Endothelial cell of umbilical vein (primary cell): Measurements from ENCODE around the gene CLTB. TPM values are rescaled to one million over a fixed set of nuclear protein-coding genes. Genes with fewer than 3 reads are reported as not detected.

Experiments
- BruUV-seq: library from RNA; stranded (reverse); fragments of 400-500 nt; replicated peaks from 2 replicates; lab custom pipeline; 2021; lab: Mats Ljungman, UMichigan
- CTCF ChIA-PET: fragments of 300-600, 350-600 bp; sonication (Branson Sonifier 250); formaldehyde crosslinking; loops from one replicate; lab custom pipeline; 2021; ENCODE audit warnings: antibody characterized with exemption, inconsistent platforms; lab: Charles Lee
- POLR2A ChIA-PET: fragments of 300-600, 350-600 bp; sonication (Branson Sonifier 250); formaldehyde crosslinking; loops from one replicate; lab custom pipeline; 2021; ENCODE audit warnings: antibody characterized with exemption, inconsistent platforms; lab: Charles Lee
- DNase-seq: peaks from one replicate; pipeline ENCODE4 v3.0.0-alpha.2; 2011; ENCODE audit warnings: low read depth, low spot score
- FAIRE-seq: peaks from 2 replicates; lab custom pipeline; 2011; peaks lifted over from hg19 to GRCh38; lab: Jason Lieb, UNC
- H2AFZ ChIP-seq: 2 replicates; pipeline ENCODE4 v1.6.0; 2012; ENCODE audit warnings: low read depth, low read length, control low read depth, inconsistent platforms
- H3K27ac ChIP-seq: 2 replicates; pipeline ENCODE4 v1.5.1; 2011; ENCODE audit warnings: low read depth, mild to moderate bottlenecking, control low read depth, low read length, moderate library complexity; ENCODE audit not compliant: insufficient read depth
- H3K27me3 ChIP-seq, 2 experiments: 2 replicates each; pipeline versions ENCODE4 v1.6.0 to v1.6.1; 2011; ENCODE audit warnings: low read length in 2 of 2, mixed read lengths in 1 of 2; ENCODE audit not compliant: control insufficient read depth in 2 of 2, insufficient read depth in 2 of 2
- H3K36me3 ChIP-seq, 2 experiments: 2 replicates in 1 of 2; 3 replicates in 1 of 2; pipeline ENCODE4 v1.5.1; 2011; ENCODE audit warnings: low read length in 2 of 2, mild to moderate bottlenecking in 1 of 2, moderate library complexity in 1 of 2; ENCODE audit not compliant: control insufficient read depth in 2 of 2, insufficient read depth in 2 of 2; ENCODE audit errors: extremely low read depth in 1 of 2
- H3K4me1 ChIP-seq: 3 replicates; pipeline ENCODE4 v1.5.1; 2011; ENCODE audit warnings: mild to moderate bottlenecking, low read length; ENCODE audit not compliant: control insufficient read depth, insufficient read depth; ENCODE audit errors: extremely low read depth
- H3K4me2 ChIP-seq: 2 replicates; pipeline ENCODE4 v1.6.1; 2011; ENCODE audit warnings: low read length, control low read depth, mixed read lengths; ENCODE audit not compliant: insufficient read depth
- H3K4me3 ChIP-seq, 3 experiments: fragments of 200-600 bp in 1 of 3; sonication (generic), shearing (Covaris generic) in 1 of 3; replicated peaks in 1 of 3; 2 replicates each; pipeline ENCODE4 v1.5.1; 2011 to 2016; ENCODE audit warnings: control low read depth in 3 of 3, low read length in 3 of 3, mild to moderate bottlenecking in 2 of 3, inconsistent platforms in 1 of 3, low read depth in 1 of 3, moderate library complexity in 1 of 3; ENCODE audit not compliant: insufficient read depth in 1 of 3
- H3K79me2 ChIP-seq: 2 replicates; pipeline ENCODE4 v1.6.0; 2012; ENCODE audit warnings: low read length, inconsistent platforms; ENCODE audit not compliant: control insufficient read depth, insufficient read depth
- H3K9ac ChIP-seq: replicated peaks from 2 replicates; pipeline ENCODE3; 2011; ENCODE audit warnings: low read length, control low read depth; ENCODE audit not compliant: insufficient read depth; ENCODE audit errors: extremely low read depth
- H3K9me1 ChIP-seq: replicated peaks from 3 replicates; pipeline ENCODE4 v1.6.0; 2011; ENCODE audit warnings: mild to moderate bottlenecking, low read length; ENCODE audit not compliant: control insufficient read depth, insufficient read depth; ENCODE audit errors: extremely low read depth
- H3K9me3 ChIP-seq: replicated peaks from 2 replicates; pipeline ENCODE4 v1.5.1; 2012; ENCODE audit warnings: low read length, inconsistent platforms; ENCODE audit not compliant: control insufficient read depth, insufficient read depth
- H4K20me1 ChIP-seq: replicated peaks from 2 replicates; pipeline ENCODE3; 2011; ENCODE audit warnings: mild to moderate bottlenecking, low read length; ENCODE audit not compliant: control insufficient read depth, insufficient read depth; ENCODE audit errors: extremely low read depth
- EZH2 ChIP-seq: IDR thresholded peaks from 2 replicates; pipeline ENCODE4 v1.6.1; 2012; ENCODE audit warnings: borderline replicate concordance, low read depth, mild to moderate bottlenecking, moderate library complexity, low read length, inconsistent platforms; ENCODE audit not compliant: severe bottlenecking
- JUN ChIP-seq: IDR thresholded peaks from 2 replicates; pipeline ENCODE4 v1.6.1; 2011; ENCODE audit warnings: borderline replicate concordance, low read depth; ENCODE audit not compliant: insufficient read length, insufficient read depth
- dilution Hi-C: fragments of 300-500 bp; cut with MboI; formaldehyde crosslinking; loops from one replicate; pipeline ENCODE4 v1.15.0; 2019; ENCODE audit warnings: low sequenced_read_pairs; ENCODE audit not compliant: extremely low pct_ligation_motif_present
- intact Hi-C: fragments of 100-400 bp; cut with micrococcal nuclease; formaldehyde crosslinking; loops from one replicate; pipeline ENCODE4 v1.10.0; 2022
- polyA plus RNA-seq, 4 experiments: library from polyadenylated mRNA; depleted of rRNA in 3 of 4; stranded (reverse) in 3 of 4; unstranded in 1 of 4; fragments of >200 nt; gene quantifications; 2 replicates each; pipeline versions ENCODE4 v1.2.1 to v1.2.3, GENCODE V29; 2011 to 2012; ENCODE audit warnings: missing spikeins in 1 of 4
- total RNA-seq: library from RNA; stranded (reverse); gene quantifications from 2 replicates; pipeline ENCODE4 v1.2.3, GENCODE V29; 2021
- TF ChIP-seq, protein P1 (sequence below), 2 donors: IDR thresholded peaks; 1 replicate in 1 of 2; 2 replicates in 1 of 2; pipeline ENCODE4 v1.5.1; 2011; ENCODE audit warnings: low read length in 2 of 2, mild to moderate bottlenecking in 2 of 2, moderate library complexity in 2 of 2, control low read depth in 1 of 2, inconsistent platforms in 1 of 2, low read depth in 1 of 2; ENCODE audit not compliant: insufficient read depth in 1 of 2; ENCODE audit errors: extremely low read depth in 1 of 2
- TF ChIP-seq, protein P2 (sequence below): IDR thresholded peaks from 2 replicates; pipeline ENCODE4 v1.6.1; 2011; ENCODE audit not compliant: insufficient read depth, insufficient read length

CLTB gene
- total and polyA plus RNA-seq, 2 donors (not counting 3 experiments of a cell fraction or from before 2014, with no cell fraction given) = 73.2 to 111 TPM

DNA sequence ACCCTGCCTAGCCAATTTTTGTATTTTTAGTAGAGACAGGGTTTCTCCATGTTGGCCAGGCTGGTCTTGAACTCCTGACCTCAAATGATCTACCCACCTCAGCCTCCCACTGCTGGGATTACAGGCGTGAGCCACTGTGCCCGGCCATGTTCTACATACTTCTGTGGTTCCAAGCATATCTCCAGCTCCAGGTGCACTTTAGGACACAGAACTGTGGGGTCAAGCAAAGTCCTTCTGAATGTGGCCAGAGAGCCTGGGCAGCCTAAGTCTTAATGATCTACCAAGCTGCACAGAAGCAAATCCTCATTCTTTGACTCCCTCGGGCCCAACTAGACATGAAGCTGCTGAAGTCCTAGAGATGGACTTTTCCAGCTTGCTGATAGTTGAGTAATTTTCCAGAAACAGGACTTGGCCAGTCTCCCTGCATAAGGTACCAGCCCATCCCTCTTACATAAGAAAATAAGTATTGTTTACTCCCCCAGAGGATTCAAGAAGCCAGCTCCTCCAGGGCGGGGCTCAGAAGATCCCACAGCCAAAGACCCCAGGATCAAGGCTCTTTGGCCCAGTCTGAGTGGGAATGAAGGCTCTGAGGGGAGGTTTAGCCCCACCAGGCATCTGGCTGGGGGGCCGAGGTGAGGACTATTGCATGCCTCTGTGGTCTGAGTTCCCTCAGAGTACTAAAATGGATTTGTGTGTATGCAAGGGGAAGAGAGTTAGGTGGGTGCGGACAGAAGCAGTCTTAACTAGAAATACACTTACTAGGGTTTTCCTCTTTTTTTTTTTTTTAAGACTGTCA is 8.7 kb downstream of the CLTB start:
- Histone ChIP-seq H3K9ac (no peak overlapping the region), H4K20me1 (no peaks in the 10 kb centered on the region), H3K27ac (no peak overlapping the region), H3K36me3 (peaks cover 3 to 13% of the 10 kb centered on the region in 2 experiments), H3K4me3 (no peak overlapping the region), H3K9me1 (no peaks in the 10 kb centered on the region), H3K27me3 (no peaks in the 10 kb centered on the region), H3K4me1 (no peaks in the 10 kb centered on the region), H3K4me2 (no peak overlapping the region), H2AFZ (no peak overlapping the region), H3K9me3 (no peaks in the 10 kb centered on the region), H3K79me2 (peaks cover 2% of the 10 kb centered on the region)
- CTCF ChIA-PET = interaction anchor here (1.1 kb wide), 1 partner anchor 13 kb away, joined by 3 read pairs; no protein-coding TSS in a partner anchor
- DNase-seq = no peak
- dilution Hi-C loops (no loop called here), intact Hi-C loops (no loop called here)
- no peak for FAIRE-seq
- no TSS peak for BruUV-seq
- POLR2A ChIA-PET = no interaction called here
- TF ChIP-seq, protein P1, sequence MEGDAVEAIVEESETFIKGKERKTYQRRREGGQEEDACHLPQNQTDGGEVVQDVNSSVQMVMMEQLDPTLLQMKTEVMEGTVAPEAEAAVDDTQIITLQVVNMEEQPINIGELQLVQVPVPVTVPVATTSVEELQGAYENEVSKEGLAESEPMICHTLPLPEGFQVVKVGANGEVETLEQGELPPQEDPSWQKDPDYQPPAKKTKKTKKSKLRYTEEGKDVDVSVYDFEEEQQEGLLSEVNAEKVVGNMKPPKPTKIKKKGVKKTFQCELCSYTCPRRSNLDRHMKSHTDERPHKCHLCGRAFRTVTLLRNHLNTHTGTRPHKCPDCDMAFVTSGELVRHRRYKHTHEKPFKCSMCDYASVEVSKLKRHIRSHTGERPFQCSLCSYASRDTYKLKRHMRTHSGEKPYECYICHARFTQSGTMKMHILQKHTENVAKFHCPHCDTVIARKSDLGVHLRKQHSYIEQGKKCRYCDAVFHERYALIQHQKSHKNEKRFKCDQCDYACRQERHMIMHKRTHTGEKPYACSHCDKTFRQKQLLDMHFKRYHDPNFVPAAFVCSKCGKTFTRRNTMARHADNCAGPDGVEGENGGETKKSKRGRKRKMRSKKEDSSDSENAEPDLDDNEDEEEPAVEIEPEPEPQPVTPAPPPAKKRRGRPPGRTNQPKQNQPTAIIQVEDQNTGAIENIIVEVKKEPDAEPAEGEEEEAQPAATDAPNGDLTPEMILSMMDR (IDR thresholded peaks at IDR 0.05; ENCODE audit: extremely low read depth in 1 of 2, insufficient read depth in 1 of 2, low read depth in 1 of 2, low read length in 2 of 2) = no peak
- TF ChIP-seq JUN (no peak), EZH2 (no peak)
- TF ChIP-seq, protein P2, sequence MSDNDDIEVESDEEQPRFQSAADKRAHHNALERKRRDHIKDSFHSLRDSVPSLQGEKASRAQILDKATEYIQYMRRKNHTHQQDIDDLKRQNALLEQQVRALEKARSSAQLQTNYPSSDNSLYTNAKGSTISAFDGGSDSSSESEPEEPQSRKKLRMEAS = no peak
